ENCODE measurements around the gene OR4D10. TPM values are rescaled to one million over a fixed set of nuclear protein-coding genes. Genes with fewer than 3 reads are reported as not detected.

The OR4D10 gene
- polyA plus RNA-seq, 1 of the 3 experiments (the other 2 are of a cell fraction), result not detected

- Histone ChIP-seq H3F3A (replicated peaks; ENCODE audit: insufficient read depth) (no peaks in the 10 kb centered on the region), H4K20me1 (ENCODE audit: insufficient read depth) (no peaks in the 10 kb centered on the region), H3K4me3 (ENCODE audit: low read depth in 2 of 2, low read length in 1 of 2) (no peak overlapping the region), H3K79me2 (ENCODE audit: insufficient read depth) (no peaks in the 10 kb centered on the region), H3K36me3 (replicated peaks in 1 of 2; ENCODE audit: control insufficient read depth in 1 of 2, insufficient read depth in 2 of 2, low read length in 1 of 2) (no peaks in the 10 kb centered on the region), H2AFZ (ENCODE audit: low read depth) (no peak overlapping the region), H3K4me1 (ENCODE audit: control insufficient read depth in 1 of 2, insufficient read depth in 2 of 2, low read depth in 1 of 2, low read length in 1 of 2) (no peaks in the 10 kb centered on the region), H3K27ac (ENCODE audit: low read depth in 2 of 2, low read length in 1 of 2) (no peak overlapping the region), H3K9me3 (no peaks in the 10 kb centered on the region), H3K9me2 (no peaks in the 10 kb centered on the region), H3K4me2 (no peak overlapping the region), H3K27me3 (ENCODE audit: insufficient read depth) (no peaks in the 10 kb centered on the region), H3K9ac (no peak overlapping the region)
- POLR2A ChIA-PET, result no interaction called here
- DNase-seq, result no peak
- WGBS (ENCODE audit: low lambda C conversion rate), result 3% methylated on average over 9 of the region's 9 CpGs
- CTCF ChIA-PET, result no interaction called here
- no peak for TF ChIP-seq MXI1 (IDR thresholded peaks at IDR 0.05; ENCODE audit: low read depth, low read length)
- no peak for TF ChIP-seq PBX3 (IDR thresholded peaks at IDR 0.05)
- no peak for TF ChIP-seq CTCF (IDR thresholded peaks at IDR 0.05)
- TF ChIP-seq EP300 (IDR thresholded peaks at IDR 0.05; ENCODE audit: borderline replicate concordance in 1 of 2, low read depth in 1 of 2, low read length in 1 of 2), result no peak
- TF ChIP-seq TCF12 (IDR thresholded peaks at IDR 0.05), result no peak
- TF ChIP-seq NRF1 (IDR thresholded peaks at IDR 0.05; ENCODE audit: low read depth, low read length), result no peak
- no peak for TF ChIP-seq TEAD4 (IDR thresholded peaks at IDR 0.05; ENCODE audit: borderline replicate concordance, insufficient read depth)
- TF ChIP-seq USF1 (IDR thresholded peaks at IDR 0.05; ENCODE audit: borderline replicate concordance, low read depth), result no peak
- no peak for TF ChIP-seq CHD2 (IDR thresholded peaks at IDR 0.05; ENCODE audit: low read length, partially characterized antibody)
- no peak for TF ChIP-seq SMC3 (IDR thresholded peaks at IDR 0.05; ENCODE audit: low read depth, low read length)
- no peak for TF ChIP-seq YY1 (IDR thresholded peaks at IDR 0.05; ENCODE audit: low read depth)
- no peak for TF ChIP-seq FOXM1 (IDR thresholded peaks at IDR 0.05; ENCODE audit: low read depth)
- TF ChIP-seq GATA2 (CRISPR knock-in tag; IDR thresholded peaks at IDR 0.05), result no peak
- no peak for TF ChIP-seq JUND (IDR thresholded peaks at IDR 0.05)
- TF ChIP-seq RFX5 (IDR thresholded peaks at IDR 0.05; ENCODE audit: low read length), result no peak
- no peak for TF ChIP-seq RXRA (IDR thresholded peaks at IDR 0.05; ENCODE audit: borderline replicate concordance, low read depth)
- no peak for TF ChIP-seq FOSL2 (IDR thresholded peaks at IDR 0.05; ENCODE audit: borderline replicate concordance, low read depth)
Measured at GRCh38 chr11:59475176-59475575, 2.1 kb downstream of the OR4D10 start.

- POLR2A ChIA-PET, result no interaction called here
- Histone ChIP-seq H3K9me2 (no peaks in the 10 kb centered on the region), H3K36me3 (replicated peaks in 1 of 2; ENCODE audit: control insufficient read depth in 1 of 2, insufficient read depth in 2 of 2, low read length in 1 of 2) (no peaks in the 10 kb centered on the region), H3K79me2 (ENCODE audit: insufficient read depth) (no peaks in the 10 kb centered on the region), H3K4me2 (no peak overlapping the region), H3F3A (replicated peaks; ENCODE audit: insufficient read depth) (no peaks in the 10 kb centered on the region), H3K4me1 (ENCODE audit: control insufficient read depth in 1 of 2, insufficient read depth in 2 of 2, low read depth in 1 of 2, low read length in 1 of 2) (no peaks in the 10 kb centered on the region), H2AFZ (ENCODE audit: low read depth) (no peak overlapping the region), H3K9me3 (no peaks in the 10 kb centered on the region), H3K9ac (no peak overlapping the region), H3K4me3 (ENCODE audit: low read depth in 2 of 2, low read length in 1 of 2) (no peak overlapping the region), H3K27me3 (ENCODE audit: insufficient read depth) (no peaks in the 10 kb centered on the region; the same call in 1 of the 2 replicates), H4K20me1 (ENCODE audit: insufficient read depth) (no peaks in the 10 kb centered on the region), H3K27ac (ENCODE audit: low read depth in 2 of 2, low read length in 1 of 2) (no peak overlapping the region)
- TF ChIP-seq USF2 (IDR thresholded peaks at IDR 0.05; ENCODE audit: borderline replicate concordance, low read depth, low read length), result no peak
- no peak for TF ChIP-seq CHD2 (IDR thresholded peaks at IDR 0.05; ENCODE audit: low read length, partially characterized antibody)
- no peak for TF ChIP-seq SIN3A (IDR thresholded peaks at IDR 0.05; ENCODE audit: borderline replicate concordance, low read depth, low read length)
- TF ChIP-seq ZBTB33 (IDR thresholded peaks at IDR 0.05; ENCODE audit: borderline replicate concordance, low read depth), result no peak
- TF ChIP-seq RFX5 (IDR thresholded peaks at IDR 0.05; ENCODE audit: low read length), result no peak
- CTCF ChIA-PET, result no interaction called here
- no peak for DNase-seq
Measured at GRCh38 chr11:59479906-59480305, 6.8 kb downstream of the OR4D10 start.
